HG03558 (cell line): ENCODE measurements around the gene MPRIP.

Experiments used
- ATAC-seq: cut with Tn5 transposase; IDR thresholded peaks from one replicate; pipeline ENCODE4 v1.9.1; 2021; ENCODE audit warnings: moderate number of reproducible peaks; ENCODE audit not compliant: unreplicated experiment; ENCODE audit errors: extremely low read depth

Gene MPRIP

GRCh38 chr17:17027442-17028058 is 14.7 kb upstream of the MPRIP start:
- no peak for ATAC-seq

GRCh38 chr17:17028059-17028877 is 14.0 kb upstream of the MPRIP start:
- ATAC-seq: no peak

- no peak for ATAC-seq
These were observed 13.2 kb upstream of the MPRIP start for GRCh38 chr17:17028878-17029535.

- ATAC-seq: no peak
These were observed 12.3 kb upstream of the MPRIP start for GRCh38 chr17:17029938-17030337.

- ATAC-seq: no peak
These were observed 11.6 kb upstream of the MPRIP start for GRCh38 chr17:17030515-17031211.

- ATAC-seq: no peak
These were observed 10.0 kb upstream of the MPRIP start for GRCh38 chr17:17032131-17032692.

- no peak for ATAC-seq
These were observed 8.8 kb upstream of the MPRIP start for GRCh38 chr17:17033466-17033865.

- ATAC-seq: no peak
These were observed 8.2 kb upstream of the MPRIP start for GRCh38 chr17:17034026-17034425.

GRCh38 chr17:17034496-17035075 is 7.7 kb upstream of the MPRIP start:
- ATAC-seq: no peak

- no peak for ATAC-seq
These were observed 6.8 kb upstream of the MPRIP start for GRCh38 chr17:17035490-17035889.

- ATAC-seq: no peak
These were observed 6.2 kb upstream of the MPRIP start for GRCh38 chr17:17035920-17036523.

GRCh38 chr17:17036524-17036998 is 5.7 kb upstream of the MPRIP start:
- no peak for ATAC-seq

- ATAC-seq: no peak
These were observed 2.3 kb upstream of the MPRIP start for GRCh38 chr17:17039911-17040310.

- ATAC-seq: no peak
These were observed 1.2 kb upstream of the MPRIP start for GRCh38 chr17:17041018-17041521.

- ATAC-seq: peak; percentile 69
These were observed 480 bp upstream of the MPRIP start for GRCh38 chr17:17041571-17042383.

GRCh38 chr17:17042851-17043460 is 699 bp downstream of the MPRIP start:
- ATAC-seq: no peak

GRCh38 chr17:17043461-17044271 is 1.4 kb downstream of the MPRIP start:
- ATAC-seq: no peak
